GM10248 (cell line): ENCODE results near the gene NTM.

Experiments used
- CTCF ChIA-PET: fragments of 300-600 bp; sonication (Branson Sonifier 250); formaldehyde crosslinking; extraction: SDS; loops from one replicate; lab custom pipeline; 2021; ENCODE audit warnings: antibody characterized with exemption; lab: Yijun Ruan, JAX
- POLR2A ChIA-PET: fragments of 350-650 bp; sonication (Branson Sonifier 250); formaldehyde crosslinking; extraction: SDS; loops from one replicate; lab custom pipeline; 2020; ENCODE audit warnings: antibody characterized with exemption; lab: Yijun Ruan, JAX
- DNase-seq: peaks from one replicate; pipeline ENCODE4 v3.0.0; 2012; ENCODE audit errors: extremely low spot score
- CTCF ChIP-seq: IDR thresholded peaks from 2 replicates; pipeline ENCODE4 v1.5.1; 2012; ENCODE audit warnings: mild to moderate bottlenecking, low read depth; ENCODE audit errors: extremely low read depth, missing control alignments, control extremely low read depth

The NTM gene

DNA sequence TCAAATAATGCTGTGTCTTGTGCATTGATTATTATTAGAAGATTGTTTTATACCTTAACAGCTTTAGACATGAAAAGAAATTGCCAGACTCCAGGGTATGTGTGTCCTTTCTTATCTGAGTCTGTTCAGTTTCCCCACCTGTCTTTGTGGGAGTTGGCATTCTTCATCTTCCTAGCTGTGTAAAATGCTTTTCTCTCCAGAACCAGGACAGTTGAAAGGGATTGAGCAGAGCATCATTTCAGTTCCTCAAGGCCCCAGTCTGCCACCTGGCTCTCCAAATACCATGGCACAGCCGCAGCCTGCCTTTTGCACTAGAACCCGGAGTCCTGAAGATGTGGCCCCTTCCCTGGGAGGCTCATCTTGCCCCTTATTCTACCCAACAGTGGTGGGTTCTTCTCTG is 851.9 kb downstream of the NTM start:
- ChIA-PET CTCF (no interaction called here), POLR2A (no interaction called here)

GRCh38 chr11:132226522-132226921 is 856.1 kb downstream of the NTM start:
- ChIA-PET POLR2A (no interaction called here), CTCF (no interaction called here)

More for the DNA sequence above, 851.9 kb downstream of the NTM start:
- TF ChIP-seq CTCF, result no peak
- DNase-seq, result no peak

GRCh38 chr11:132228746-132229325 is 858.4 kb downstream of the NTM start:
- POLR2A ChIA-PET, result no interaction called here

More at GRCh38 chr11:132226522-132226921, 856.1 kb downstream of the NTM start:
- no peak for TF ChIP-seq CTCF
- DNase-seq, result no peak

DNA sequence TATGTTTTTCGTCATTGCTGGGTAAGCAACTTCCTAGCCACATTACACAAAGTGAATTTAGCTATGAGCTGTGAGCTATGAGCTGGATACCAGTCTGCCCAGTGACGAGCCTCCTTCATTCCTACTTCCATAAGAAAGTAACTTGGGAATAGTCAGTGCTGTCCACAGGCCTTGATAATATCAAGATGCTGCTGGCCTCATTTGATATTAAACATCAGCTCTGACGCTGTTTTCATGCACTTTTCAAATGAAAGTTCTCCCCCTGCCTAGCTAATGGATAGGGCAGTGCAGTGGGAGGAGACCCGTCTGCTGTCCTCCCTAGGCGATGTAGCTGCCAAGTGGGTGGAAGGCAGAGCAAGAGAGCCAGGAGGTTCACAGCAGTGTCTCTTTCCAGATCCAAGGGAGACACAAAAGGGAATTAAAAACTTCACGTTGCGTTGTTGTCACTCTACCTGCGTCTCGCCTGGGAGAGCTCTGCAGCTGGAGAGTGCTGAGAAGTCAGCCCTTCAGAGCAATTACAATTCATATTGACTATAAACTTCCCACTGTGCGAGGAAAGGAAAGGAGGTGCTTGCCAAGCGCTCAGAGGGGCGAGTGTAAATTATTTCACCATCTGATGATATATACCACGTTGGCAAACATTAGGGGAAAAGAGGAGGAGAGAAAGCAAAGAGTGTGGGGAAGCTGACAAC is 861.4 kb downstream of the NTM start:
- CTCF ChIA-PET, result interaction anchor here (1.5 kb wide), 1 partner anchor 47 kb away, joined by 4 read pairs; no protein-coding TSS in a partner anchor
- POLR2A ChIA-PET, result no interaction called here
- DNase-seq, result no peak
- no peak for TF ChIP-seq CTCF

More at GRCh38 chr11:132228746-132229325, 858.4 kb downstream of the NTM start:
- TF ChIP-seq CTCF, result no peak
- DNase-seq, result no peak
- CTCF ChIA-PET, result no interaction called here

GRCh38 chr11:132234878-132235277 is 864.5 kb downstream of the NTM start:
- POLR2A ChIA-PET, result no interaction called here
- DNase-seq, result no peak
- TF ChIP-seq CTCF, result no peak
- CTCF ChIA-PET, result no interaction called here

- ChIA-PET POLR2A (no interaction called here), CTCF (no interaction called here)
- DNase-seq, result no peak
- TF ChIP-seq CTCF, result no peak
Observed at GRCh38 chr11:132237781-132238180, 867.4 kb downstream of the NTM start.
